ENCODE data around the gene MCEE.

DNA sequence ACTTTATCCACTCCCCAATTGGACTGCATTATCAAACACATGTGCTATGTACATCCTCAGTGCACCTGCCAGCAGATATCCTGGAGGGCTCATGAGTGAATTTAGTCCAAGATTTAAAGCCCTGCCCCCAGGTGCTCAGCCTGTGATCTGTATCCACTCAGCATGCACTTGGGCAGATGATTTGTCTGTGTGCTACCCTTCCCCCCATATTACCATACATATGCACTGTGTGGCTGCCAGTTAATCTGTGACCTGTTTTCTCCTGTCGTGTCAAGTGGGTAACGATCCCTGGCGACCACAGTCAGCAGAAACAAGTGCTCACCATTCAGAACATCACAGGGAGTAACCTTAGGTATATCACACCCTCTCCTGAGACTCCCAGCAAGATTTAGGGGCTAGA is 51.4 kb downstream of the MCEE start:
- TF ChIP-seq, protein P1, sequence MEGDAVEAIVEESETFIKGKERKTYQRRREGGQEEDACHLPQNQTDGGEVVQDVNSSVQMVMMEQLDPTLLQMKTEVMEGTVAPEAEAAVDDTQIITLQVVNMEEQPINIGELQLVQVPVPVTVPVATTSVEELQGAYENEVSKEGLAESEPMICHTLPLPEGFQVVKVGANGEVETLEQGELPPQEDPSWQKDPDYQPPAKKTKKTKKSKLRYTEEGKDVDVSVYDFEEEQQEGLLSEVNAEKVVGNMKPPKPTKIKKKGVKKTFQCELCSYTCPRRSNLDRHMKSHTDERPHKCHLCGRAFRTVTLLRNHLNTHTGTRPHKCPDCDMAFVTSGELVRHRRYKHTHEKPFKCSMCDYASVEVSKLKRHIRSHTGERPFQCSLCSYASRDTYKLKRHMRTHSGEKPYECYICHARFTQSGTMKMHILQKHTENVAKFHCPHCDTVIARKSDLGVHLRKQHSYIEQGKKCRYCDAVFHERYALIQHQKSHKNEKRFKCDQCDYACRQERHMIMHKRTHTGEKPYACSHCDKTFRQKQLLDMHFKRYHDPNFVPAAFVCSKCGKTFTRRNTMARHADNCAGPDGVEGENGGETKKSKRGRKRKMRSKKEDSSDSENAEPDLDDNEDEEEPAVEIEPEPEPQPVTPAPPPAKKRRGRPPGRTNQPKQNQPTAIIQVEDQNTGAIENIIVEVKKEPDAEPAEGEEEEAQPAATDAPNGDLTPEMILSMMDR (conservative IDR thresholded peaks at IDR 0.05; ENCODE audit: low read depth, low read length) = no peak
- no peak for TF ChIP-seq EZH2 (IDR thresholded peaks at IDR 0.05; ENCODE audit: low read length, unreplicated experiment)
- no peak for TF ChIP-seq EZH2phosphoT487 (IDR thresholded peaks at IDR 0.05; ENCODE audit: borderline replicate concordance, low read length)
